K562 (cell line): ENCODE results near the gene CLCN6. TPM values are rescaled to one million over a fixed set of nuclear protein-coding genes. Genes with fewer than 3 reads are reported as not detected.

ENCODE experiments used
- ARID3A ChIP-seq: IDR thresholded peaks from 2 replicates; pipeline ENCODE4 v1.6.1; 2012; ENCODE audit warnings: low read depth, low read length, improper control_type of control experiment, borderline replicate concordance
- ARID4B ChIP-seq: sonication (generic); formaldehyde crosslinking; IDR thresholded peaks from 2 replicates; pipeline ENCODE4 v1.8.0; 2022; ENCODE audit warnings: mild to moderate bottlenecking, missing genetic modification reagents
- L3MBTL2 ChIP-seq: fragments of 450-650 bp; IDR thresholded peaks from 2 replicates; pipeline ENCODE4 v1.6.1; 2016; ENCODE audit warnings: mild to moderate bottlenecking, moderate library complexity
- MEF2D ChIP-seq: conservative IDR thresholded peaks from 2 replicates; pipeline ENCODE4 v1.6.1; 2016; ENCODE audit warnings: low read depth, missing genetic modification characterization, missing compliant biosample characterization
- MXD1 ChIP-seq: fragments of 250-450 bp; sonication (Bioruptor Pico); IDR thresholded peaks from 2 replicates; pipeline ENCODE4 v1.8.0; 2021; ENCODE audit warnings: borderline replicate concordance, mild to moderate bottlenecking, moderate library complexity; ENCODE audit not compliant: poor library complexity, severe bottlenecking
- NR1H2 ChIP-seq: sonication (generic); formaldehyde crosslinking; IDR thresholded peaks from 2 replicates; pipeline ENCODE4 v1.4.0; 2020; ENCODE audit warnings: mild to moderate bottlenecking, missing genetic modification reagents
- PKNOX1 ChIP-seq: fragments of 450-650 bp; IDR thresholded peaks from 2 replicates; pipeline ENCODE4 v1.6.1; 2016
- SOX6 ChIP-seq: fragments of 450-650 bp; IDR thresholded peaks from 2 replicates; pipeline ENCODE4 v1.6.1; 2014; ENCODE audit warnings: mild to moderate bottlenecking
- SRSF7 ChIP-seq: fragments of 200-400 bp; formaldehyde crosslinking; optimal IDR thresholded peaks from 2 replicates; pipeline ENCODE3; 2017; ENCODE audit warnings: mild to moderate bottlenecking, low read depth, low read length
- STAG1 ChIP-seq: sonication (generic); formaldehyde crosslinking; IDR thresholded peaks from 2 replicates; pipeline ENCODE4 v1.5.0; 2020; ENCODE audit warnings: missing genetic modification reagents, borderline replicate concordance
- TRIM25 ChIP-seq: fragments of 450-650 bp; IDR thresholded peaks from 2 replicates; pipeline ENCODE4 v1.7.0; 2016; ENCODE audit warnings: borderline replicate concordance
- WHSC1 ChIP-seq: IDR thresholded peaks from one replicate; pipeline ENCODE4 v1.6.1; 2012; ENCODE audit warnings: low read length, control low read depth, inconsistent platforms
- ZBTB2 ChIP-seq: fragments of 450-650 bp; IDR thresholded peaks from 2 replicates; pipeline ENCODE4 v1.6.1; 2016; ENCODE audit warnings: antibody characterized with exemption
- ZKSCAN3 ChIP-seq: fragments of 250-450 bp; sonication (Bioruptor Pico); IDR thresholded peaks from 2 replicates; pipeline ENCODE4 v1.4.0; 2020
- polyA plus RNA-seq, 8 experiments: library from polyadenylated mRNA; depleted of rRNA in 4 of 8; stranded (reverse) in 5 of 8; unstranded in 3 of 8; fragments of >200 nt; fragmentation: Nextera tagmentation in 2 of 8; fragmentation: Illumina TruSeq in 1 of 8; extraction: Ambion mirVana in 2 of 8; extraction: Trizol in 1 of 8; gene quantifications; 2 replicates each; pipeline versions ENCODE4 v1.2.1 to v1.2.3, GENCODE V29; 2011 to 2014; ENCODE audit warnings: inconsistent platforms in 1 of 8, missing spikeins in 1 of 8
- total RNA-seq, 7 experiments: library from RNA; depleted of rRNA in 6 of 7; stranded (reverse); fragments of >200 nt in 6 of 7; fragmentation: Illumina TruSeq in 2 of 7; extraction: Trizol in 2 of 7; gene quantifications; 2 replicates each; pipeline versions ENCODE4 v1.2.1 to v1.2.3, GENCODE V29; 2011 to 2021; ENCODE audit warnings: low replicate concordance in 1 of 7

The CLCN6 gene
- total and polyA plus RNA-seq, 9 of the 15 experiments (the other 6 are each of a cell fraction or from before 2014, with no cell fraction given), result 2.0 to 21.8 (median 13.6) TPM

- TF ChIP-seq TRIM25, result no peak
- TF ChIP-seq ARID4B (CRISPR knock-in tag), result no peak
- TF ChIP-seq ZBTB2, result 0 out of 2 replicates have a peak, but pooled peaks have one; percentile 41
- peak; percentile 11 for TF ChIP-seq WHSC1
- TF ChIP-seq STAG1 (CRISPR knock-in tag), result peak; percentile 26; the same call in 1 of the 2 replicates
- TF ChIP-seq ZKSCAN3, result no peak
- peak; percentile 81; the same call in 1 of the 2 replicates for TF ChIP-seq NR1H2
- peak; percentile 17; the same call in 1 of the 2 replicates for TF ChIP-seq SOX6
- TF ChIP-seq MXD1, result no peak
- TF ChIP-seq ARID3A, result no peak
- peak; percentile 56 for TF ChIP-seq L3MBTL2
- TF ChIP-seq SRSF7, result no peak
- peak; percentile 27; the same call in 1 of the 2 replicates for TF ChIP-seq PKNOX1
- peak; percentile 95 for TF ChIP-seq MEF2D
Measured at GRCh38 chr1:11790880-11791715, 14.9 kb upstream of the CLCN6 start (continued).
